Tibial artery (tissue), 4 donors: ENCODE results near the gene ENTR1.

Experiments
- DNase-seq, 2 donors: peaks; one replicate each; pipeline ENCODE4 v3.0.0-alpha.2; 2019
- H3K27ac ChIP-seq, 2 donors: fragments of 200-600 bp; sonication (generic) in 1 of 2; 1 replicate in 1 of 2; 2 replicates in 1 of 2; pipeline ENCODE4 v1.5.1; 2018 to 2019; ENCODE audit warnings: mild to moderate bottlenecking in 1 of 2
- H3K27me3 ChIP-seq, 2 donors: fragments of 200-600 bp; sonication (generic) in 1 of 2; one replicate each; pipeline versions ENCODE4 v1.5.1 to v1.6.0; 2016 to 2019
- H3K36me3 ChIP-seq, 3 donors: fragments of 200-600 bp; sonication (generic) in 2 of 3; one replicate each; pipeline ENCODE4 v1.5.1; 2016 to 2019; ENCODE audit warnings: mild to moderate bottlenecking in 2 of 3
- H3K4me1 ChIP-seq, 4 donors: fragments of 200-600 bp; sonication (generic) in 2 of 4; 1 replicate in 3 of 4; 2 replicates in 1 of 4; pipeline ENCODE4 v1.5.1; 2016 to 2019
- H3K4me3 ChIP-seq, 2 donors: fragments of 200-600 bp; sonication (generic) in 1 of 2; 1 replicate in 1 of 2; 2 replicates in 1 of 2; pipeline ENCODE4 v1.5.1; 2018 to 2019; ENCODE audit warnings: mild to moderate bottlenecking in 2 of 2
- H3K9me3 ChIP-seq, 3 donors: fragments of 200-600 bp; sonication (generic) in 1 of 3; one replicate each; pipeline ENCODE4 v1.5.1; 2016 to 2019
- CTCF ChIP-seq, 2 experiments: fragments of 200-600 bp in 1 of 2; fragments of 450-650 bp in 1 of 2; IDR thresholded peaks; one replicate each; pipeline ENCODE4 v1.5.1; 2017 to 2019; ENCODE audit warnings: antibody characterized with exemption in 2 of 2, mild to moderate bottlenecking in 1 of 2, moderate library complexity in 1 of 2
- intact Hi-C: fragments of 100-400 bp; cut with DNase I; formaldehyde crosslinking; loops from one replicate; pipeline ENCODE4 v1.15.0; 2023; ENCODE audit warnings: low total_unique reads

ENTR1 gene

GRCh38 chr9:136355616-136356557, 54.5 kb downstream of the ENTR1 start:
- no peak for DNase-seq
- TF ChIP-seq CTCF (IDR thresholded peaks at IDR 0.05): no peak
- H3K4me1 ChIP-seq: peaks cover 0 to 14% (median 2%) of the 10 kb centered on the region in 4 donors
- H3K4me3 ChIP-seq: no peak overlapping the region
- intact Hi-C loops: no loop called here
- no peaks in the 10 kb centered on the region for H3K27me3 ChIP-seq
- H3K9me3 ChIP-seq: no peaks in the 10 kb centered on the region
- peaks cover 0 to 44% (median 12%) of the 10 kb centered on the region in 3 donors for H3K36me3 ChIP-seq
- H3K27ac ChIP-seq: no peak overlapping the region

- H3K4me1 ChIP-seq: peaks cover 0 to 5% (median 2%) of the 10 kb centered on the region in 4 donors
- H3K27ac ChIP-seq: peak overlapping the region; percentile 12 to 17
- TF ChIP-seq CTCF (IDR thresholded peaks at IDR 0.05): no peak
- H3K9me3 ChIP-seq: no peaks in the 10 kb centered on the region
- no peaks in the 10 kb centered on the region for H3K27me3 ChIP-seq
- H3K4me3 ChIP-seq: no peak overlapping the region
- peaks cover 0 to 46% (median 14%) of the 10 kb centered on the region in 3 donors for H3K36me3 ChIP-seq
- no peak for DNase-seq
- intact Hi-C loops: no loop called here
These were observed 55.8 kb downstream of the ENTR1 start for GRCh38 chr9:136354592-136355085.

GRCh38 chr9:136353757-136354488, 56.5 kb downstream of the ENTR1 start:
- Histone ChIP-seq H3K4me1 (peaks cover 0 to 5% (median 2%) of the 10 kb centered on the region in 4 donors), H3K27me3 (no peaks in the 10 kb centered on the region), H3K9me3 (no peaks in the 10 kb centered on the region), H3K4me3 (no peak overlapping the region), H3K27ac (peak overlapping the region in 1 of 2 donors; percentile 17), H3K36me3 (peaks cover 0 to 46% (median 21%) of the 10 kb centered on the region in 3 donors)
- no peak for DNase-seq
- TF ChIP-seq CTCF (IDR thresholded peaks at IDR 0.05): no peak
- intact Hi-C loops: no loop called here

DNA sequence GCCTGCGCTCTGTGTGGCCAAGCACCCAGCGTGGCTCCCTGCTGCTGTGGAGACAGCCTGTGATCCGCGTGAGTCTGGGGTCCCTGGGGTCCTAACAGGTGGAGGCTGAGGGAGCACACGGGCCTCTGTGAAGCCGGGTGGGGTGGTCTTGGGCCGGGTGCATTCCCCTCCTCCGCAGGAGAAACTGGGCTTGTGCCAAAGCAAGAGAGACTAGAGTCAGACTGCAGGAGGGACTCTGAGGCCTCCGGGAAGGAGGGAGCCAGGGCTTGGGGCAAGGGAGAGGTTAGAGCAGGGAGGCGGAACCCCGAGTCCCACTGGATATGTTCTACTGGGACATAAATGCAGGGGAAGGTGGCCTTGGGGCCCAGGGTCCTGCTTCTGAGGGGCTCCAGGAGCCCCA, 57.3 kb downstream of the ENTR1 start:
- peaks cover 0 to 43% (median 23%) of the 10 kb centered on the region in 3 donors for H3K36me3 ChIP-seq
- peaks cover 0 to 5% (median 2%) of the 10 kb centered on the region in 4 donors for H3K4me1 ChIP-seq
- TF ChIP-seq CTCF (IDR thresholded peaks at IDR 0.05): no peak
- no peak for DNase-seq
- no peaks in the 10 kb centered on the region for H3K27me3 ChIP-seq
- no peaks in the 10 kb centered on the region for H3K9me3 ChIP-seq
- H3K27ac ChIP-seq: no peak overlapping the region
- intact Hi-C loops: no loop called here
- no peak overlapping the region for H3K4me3 ChIP-seq

DNA sequence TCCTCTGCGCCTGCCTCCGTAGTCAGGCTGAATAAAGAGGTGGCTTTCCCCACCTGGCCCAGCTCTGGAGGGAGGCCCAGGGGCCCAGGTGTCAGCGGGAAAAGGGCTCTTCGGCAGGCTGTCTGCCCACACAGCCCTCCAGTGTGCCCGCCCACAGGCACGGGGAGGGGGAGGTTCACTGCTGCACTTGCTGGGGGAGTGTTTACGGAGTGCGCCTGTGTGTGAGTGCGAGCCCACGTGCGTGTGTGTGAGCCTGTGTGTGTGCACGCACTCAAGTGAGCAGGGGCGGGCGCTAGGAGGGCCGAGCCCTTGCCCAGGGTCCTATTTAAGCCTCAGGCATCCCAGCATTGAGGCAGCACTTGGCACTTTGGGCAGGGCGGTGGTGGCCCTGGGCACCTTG, 57.7 kb downstream of the ENTR1 start:
- Histone ChIP-seq H3K27ac (no peak overlapping the region), H3K4me3 (no peak overlapping the region), H3K9me3 (no peaks in the 10 kb centered on the region), H3K4me1 (peaks cover 0 to 5% (median 2%) of the 10 kb centered on the region in 4 donors), H3K36me3 (peaks cover 0 to 39% (median 23%) of the 10 kb centered on the region in 3 donors), H3K27me3 (no peaks in the 10 kb centered on the region)
- intact Hi-C loops: no loop called here
- TF ChIP-seq CTCF (IDR thresholded peaks at IDR 0.05): no peak
- no peak for DNase-seq
